ENCODE data around the gene C6orf136. TPM values are rescaled to one million over a fixed set of nuclear protein-coding genes. Genes with fewer than 3 reads are reported as not detected.
A peak's percentile ranks its signal among the peaks of the same experiment; 100 is the strongest.

Gene C6orf136
- total and polyA plus RNA-seq, 9 of the 15 experiments (the other 6 are each of a cell fraction or from before 2014, with no cell fraction given), result 14.1 to 63.1 (median 18.4) TPM

GRCh38 chr6:30614044-30614842 is 32.7 kb upstream of the C6orf136 start (continued):
- no peak for TF ChIP-seq REST (IDR thresholded peaks at IDR 0.05; ENCODE audit: borderline replicate concordance)
- TF ChIP-seq REST (CRISPR knock-in tag; IDR thresholded peaks at IDR 0.05; ENCODE audit: low read depth), result no peak
- TF ChIP-seq MAFK (IDR thresholded peaks at IDR 0.05; ENCODE audit: low read length), result no peak
- no peak for TF ChIP-seq CHD2 (IDR thresholded peaks at IDR 0.05; ENCODE audit: low read depth, low read length)
- no peak; the same call in 1 of the 2 replicates for TF ChIP-seq BACH1 (tag; IDR thresholded peaks at IDR 0.05)
- no peak for TF ChIP-seq ZNF785 (CRISPR knock-in tag; IDR thresholded peaks at IDR 0.05)
- no peak for TF ChIP-seq MIER1 (IDR thresholded peaks at IDR 0.05; ENCODE audit: low read depth)
- 0 out of 2 replicates have a peak, but pooled peaks have one; percentile 55 for TF ChIP-seq ETV5 (CRISPR knock-in tag; IDR thresholded peaks at IDR 0.05; ENCODE audit: low read depth)
- TF ChIP-seq SNAPC5 (CRISPR knock-in tag; IDR thresholded peaks at IDR 0.05), result no peak
- TF ChIP-seq SIRT6 (IDR thresholded peaks at IDR 0.05; ENCODE audit: low read depth, low read length), result no peak

Measured in K562 (cell line).